NCI-H82 treated with DMSO at 0.1 percent for 48 hours (cell line): ENCODE measurements around the gene C1QTNF1.

Experiments
- DNase-seq: peaks from one replicate; lab custom pipeline; 2025; ENCODE audit not compliant: unreplicated experiment; lab: John Stamatoyannopoulos, UW

C1QTNF1 gene

GRCh38 chr17:79023886-79024771, at the start of gene C1QTNF1:
Gene C1QTNF1, plus strand, starts transcription at chr17:79024169. Its CDS starts 19,800 bp downstream, at chr17:79043969.
- no peak for DNase-seq

GRCh38 chr17:78974635-78975591, 49.1 kb upstream of the C1QTNF1 start:
- peak; percentile 42 for DNase-seq

- no peak for DNase-seq
Observed at GRCh38 chr17:78976907-78977680, 46.9 kb upstream of the C1QTNF1 start.

GRCh38 chr17:78977681-78977943, 46.4 kb upstream of the C1QTNF1 start:
- DNase-seq: no peak

- DNase-seq: no peak
Observed at GRCh38 chr17:78977997-78978973, 45.7 kb upstream of the C1QTNF1 start.

- no peak for DNase-seq
Observed at GRCh38 chr17:78979780-78980623, 44.0 kb upstream of the C1QTNF1 start, which contains the start of gene LGALS3BP. Gene LGALS3BP, minus strand, starts transcription at chr17:78979923. Its CDS starts 2,732 bp downstream, at chr17:78977191.

GRCh38 chr17:78980624-78980972, 43.4 kb upstream of the C1QTNF1 start:
- DNase-seq: no peak

- peak; percentile 81 for DNase-seq
Observed at GRCh38 chr17:78981010-78981888, 42.7 kb upstream of the C1QTNF1 start.

- DNase-seq: no peak
Observed at GRCh38 chr17:78985395-78985794, 38.6 kb upstream of the C1QTNF1 start.

GRCh38 chr17:78986048-78986648, 37.8 kb upstream of the C1QTNF1 start:
- no peak for DNase-seq

GRCh38 chr17:78986649-78987328, 37.2 kb upstream of the C1QTNF1 start:
- no peak for DNase-seq

- no peak for DNase-seq
Observed at GRCh38 chr17:78988152-78988551, 35.8 kb upstream of the C1QTNF1 start.

- peak; percentile 7 for DNase-seq
Observed at GRCh38 chr17:78990349-78991016, 33.5 kb upstream of the C1QTNF1 start.

GRCh38 chr17:78991017-78991738, 32.8 kb upstream of the C1QTNF1 start:
- DNase-seq: no peak

- no peak for DNase-seq
Observed at GRCh38 chr17:78991906-78992532, 31.9 kb upstream of the C1QTNF1 start.
